ENCODE data around the gene PTPRR. TPM values are rescaled to one million over a fixed set of nuclear protein-coding genes. Genes with fewer than 3 reads are reported as not detected.
A peak's percentile ranks its signal among the peaks of the same experiment; 100 is the strongest.

The PTPRR gene
- 0.43 and 0.46 TPM in 2 replicates for total RNA-seq

DNA sequence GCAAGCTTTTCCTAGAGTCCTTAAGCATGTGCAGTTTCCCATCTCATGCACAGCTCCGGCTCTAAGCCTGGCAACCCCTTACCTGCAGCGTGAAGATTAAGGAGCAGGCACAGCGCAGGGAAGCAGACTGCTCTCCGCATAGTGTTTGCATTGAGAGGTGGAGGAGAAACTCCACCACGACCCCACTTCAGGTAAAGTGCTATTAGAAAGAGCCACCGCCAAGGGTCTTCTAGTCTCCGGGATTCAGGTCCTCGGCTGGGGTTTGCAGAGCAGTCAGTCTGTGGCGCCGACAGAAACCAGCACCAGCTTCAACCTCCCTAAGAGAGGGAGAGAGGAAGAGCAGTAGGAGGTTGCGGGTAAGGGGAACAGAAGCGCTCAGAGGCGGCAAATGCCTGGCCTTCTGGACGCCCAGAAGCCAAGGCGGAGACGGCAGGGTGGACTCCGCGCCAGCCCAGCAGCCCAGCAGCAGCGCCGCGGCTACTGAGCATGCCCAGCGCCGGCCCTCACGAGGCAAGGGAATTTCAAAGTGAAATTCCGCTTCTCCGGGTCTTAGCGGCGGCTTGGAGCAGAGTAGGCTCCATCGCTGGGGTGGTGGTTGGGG lies at the start of gene PTPRR:
Gene PTPRR (minus strand): TSS at position 488 of the 601 bp plus-strand sequence. CDS start 348 bp downstream, at position 140.
- no peak for TF ChIP-seq CTCF (conservative IDR thresholded peaks at IDR 0.05; ENCODE audit: low read depth, low read length)
- DNase-seq (ENCODE audit: low read depth), result no peak
- H3K4me3 ChIP-seq (ENCODE audit: low read depth, low read length), result peak within 1 kb of the TSS; percentile 18

- no peak for DNase-seq (ENCODE audit: low read depth)
- H3K4me3 ChIP-seq (ENCODE audit: low read depth, low read length), result no peak overlapping the region
- no peak for TF ChIP-seq CTCF (conservative IDR thresholded peaks at IDR 0.05; ENCODE audit: low read depth, low read length)
Observed at GRCh38 chr12:70966996-70967790, 46.7 kb upstream of the PTPRR start.

DNA sequence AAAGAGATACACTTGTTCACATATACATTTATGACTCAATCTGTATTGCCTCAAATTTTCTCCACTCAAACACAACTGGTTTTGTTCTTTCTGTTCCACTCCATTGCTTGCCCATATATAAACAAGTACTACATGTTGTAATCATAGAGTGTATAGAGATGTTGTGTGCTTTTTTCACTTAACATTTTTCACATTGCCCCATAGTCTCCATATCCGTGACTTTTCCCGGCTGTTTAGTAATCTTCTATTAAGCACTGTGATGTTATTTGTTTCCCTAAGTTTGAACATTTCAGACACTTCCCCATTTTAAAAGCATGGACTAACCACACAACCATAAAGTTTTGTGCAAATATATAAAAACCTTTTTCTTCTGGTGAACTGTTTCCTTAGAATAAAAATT lies 45.5 kb upstream of the PTPRR start:
- no peak for TF ChIP-seq CTCF (conservative IDR thresholded peaks at IDR 0.05; ENCODE audit: low read depth, low read length)

DNA sequence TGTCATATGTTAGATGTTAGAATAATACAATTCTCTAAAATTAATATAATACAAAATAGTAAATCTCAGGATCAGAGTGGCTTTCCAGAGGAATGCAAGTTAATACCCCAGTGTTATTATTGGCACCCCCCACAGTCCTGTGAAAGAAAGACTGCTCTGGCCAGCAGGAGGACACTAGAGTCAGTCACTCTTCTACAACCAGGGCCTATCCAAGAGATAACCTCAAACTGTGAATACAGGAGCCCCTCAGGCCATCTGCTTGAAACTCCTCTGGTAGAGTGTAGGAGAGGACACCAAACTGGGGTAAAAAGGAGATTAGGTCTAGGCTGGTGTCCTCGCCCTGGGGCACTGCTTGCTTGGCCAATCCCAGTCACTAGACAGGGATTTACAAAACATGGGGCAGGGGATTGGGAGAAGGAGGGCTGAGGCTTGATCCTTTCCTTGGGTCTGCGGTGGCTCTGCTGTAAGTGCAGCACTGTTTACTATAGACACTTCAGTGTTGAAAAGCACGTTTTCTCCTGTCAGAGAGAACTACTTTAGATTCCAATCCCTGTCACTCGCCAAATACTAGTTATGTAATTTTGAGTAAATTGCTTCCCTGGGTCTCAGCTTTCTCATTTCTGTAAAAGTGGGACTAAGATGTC lies 44.5 kb upstream of the PTPRR start:
- TF ChIP-seq CTCF (conservative IDR thresholded peaks at IDR 0.05; ENCODE audit: low read depth, low read length), result no peak
- no peak for DNase-seq (ENCODE audit: low read depth)
- no peak overlapping the region for H3K4me3 ChIP-seq (ENCODE audit: low read depth, low read length)

More for the DNA sequence above, 45.5 kb upstream of the PTPRR start:
- no peak for DNase-seq (ENCODE audit: low read depth)
- no peak overlapping the region for H3K4me3 ChIP-seq (ENCODE audit: low read depth, low read length)

GRCh38 chr12:70963081-70963660 lies 42.6 kb upstream of the PTPRR start:
- no peak overlapping the region for H3K4me3 ChIP-seq (ENCODE audit: low read depth, low read length)
- TF ChIP-seq CTCF (conservative IDR thresholded peaks at IDR 0.05; ENCODE audit: low read depth, low read length), result no peak
- no peak for DNase-seq (ENCODE audit: low read depth)

DNA sequence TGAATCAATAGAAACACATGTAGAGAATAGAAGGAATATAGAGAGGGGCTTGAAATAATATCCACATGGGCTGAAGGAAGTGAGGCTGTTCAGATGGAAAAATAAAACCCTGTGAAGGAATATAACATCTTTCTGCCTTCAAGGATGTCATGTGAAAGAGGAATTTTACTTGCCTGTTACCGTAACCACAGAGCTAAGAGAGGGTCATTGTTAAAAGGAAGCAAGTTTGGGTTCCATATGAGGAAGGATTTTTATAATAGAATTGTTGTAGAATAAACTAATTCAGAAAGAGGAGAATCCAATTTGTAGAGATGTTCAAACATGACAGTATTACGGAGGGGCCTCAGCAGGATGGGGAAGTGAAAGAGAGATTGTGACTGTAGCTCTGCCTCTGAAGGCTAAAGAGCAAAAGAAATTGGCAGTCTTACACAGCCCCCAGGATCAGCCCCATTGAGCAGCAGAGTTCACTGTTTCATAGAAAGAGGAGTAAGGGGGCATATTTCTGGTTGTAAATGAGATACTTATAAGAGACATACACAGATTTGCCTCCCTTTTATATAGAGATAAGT lies 41.8 kb upstream of the PTPRR start:
- DNase-seq (ENCODE audit: low read depth), result no peak
- H3K4me3 ChIP-seq (ENCODE audit: low read depth, low read length), result no peak overlapping the region
- TF ChIP-seq CTCF (conservative IDR thresholded peaks at IDR 0.05; ENCODE audit: low read depth, low read length), result no peak
